ENCODE measurements around the gene PRF1.

GRCh38 chr10:70629338-70629737, 26.8 kb upstream of the PRF1 start:
- TF ChIP-seq EZH2phosphoT487 (IDR thresholded peaks at IDR 0.05; ENCODE audit: low read depth, severe bottlenecking, unreplicated experiment) (no peak), CTCF (IDR thresholded peaks at IDR 0.05; ENCODE audit: poor library complexity) (no peak), EZH2 (IDR thresholded peaks at IDR 0.05; ENCODE audit: borderline replicate concordance) (no peak)

Data from hepatocyte (in vitro differentiated cells).